NCI-H1417 (cell line): Measurements from ENCODE around the gene CCDC85B.
"Not testable (repeated sequence)": the region's sequence is repeated elsewhere in the genome, so short reads cannot be mapped to it uniquely, and the experiment has no call there.

Experiments used
- DNase-seq, 3 experiments: peaks; one replicate each; lab custom pipeline; 2025; lab: John Stamatoyannopoulos, UW

The CCDC85B gene

DNA sequence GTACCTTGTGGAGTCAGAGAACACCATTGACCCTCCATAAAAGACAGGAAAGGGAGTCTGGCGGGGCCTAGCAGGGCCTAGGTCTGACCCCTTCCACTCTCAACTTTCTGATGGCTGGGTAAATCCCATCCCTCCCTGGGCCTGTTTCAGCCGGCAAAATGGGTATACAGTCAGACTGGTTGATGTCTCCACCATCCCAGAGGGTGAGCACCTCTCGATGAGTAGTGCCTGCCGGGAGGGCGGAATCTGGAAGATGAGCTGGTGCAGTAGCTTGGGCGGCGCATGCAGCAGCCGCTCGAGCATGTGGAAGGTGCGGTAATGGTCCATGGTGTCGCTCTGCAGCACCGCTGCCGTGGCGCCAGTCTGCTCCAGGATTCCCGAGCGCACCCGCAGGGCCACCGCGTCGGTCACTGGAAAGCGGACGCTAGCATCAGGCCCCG lies 2.7 kb upstream of the CCDC85B start:
- no peak for DNase-seq

DNA sequence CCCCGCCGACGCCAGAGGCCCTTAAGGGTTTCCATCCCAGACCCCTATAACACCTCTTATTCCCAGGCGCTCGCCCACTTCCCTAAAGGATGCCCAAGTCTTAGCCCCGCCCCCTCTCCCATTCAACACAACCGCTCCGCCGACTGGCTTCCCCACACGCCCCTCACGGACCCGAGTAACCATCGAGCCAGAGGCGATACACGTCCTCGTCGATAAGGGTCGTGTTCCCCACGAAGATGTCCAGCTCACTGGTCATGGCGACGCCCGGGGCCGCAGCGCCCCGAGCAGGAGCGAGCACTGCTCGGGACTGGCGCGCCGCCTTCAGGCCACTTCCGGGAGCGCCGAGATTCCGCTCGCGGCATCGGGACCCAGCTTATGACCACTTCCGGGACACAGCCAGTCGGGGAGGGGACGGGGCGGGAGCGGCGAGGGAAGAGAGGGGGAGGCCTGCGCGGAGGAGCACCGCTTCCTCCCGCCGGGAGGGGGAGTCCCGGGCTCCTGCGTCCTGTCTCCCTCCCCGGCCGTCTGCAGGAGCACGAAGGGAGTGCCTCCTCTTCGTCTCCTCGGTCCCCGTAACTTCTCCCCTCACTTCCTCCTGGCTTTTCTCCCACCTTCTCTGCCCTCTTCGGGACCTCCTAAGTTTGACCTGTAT lies 2.2 kb upstream of the CCDC85B start, which contains the start of gene FIBP:
FIBP (minus strand) TSS at position 309 of the 652 bp plus-strand sequence; CDS start at position 256, 53 bp downstream.
- peak; percentile 94 to 98 (median 97) for DNase-seq

DNA sequence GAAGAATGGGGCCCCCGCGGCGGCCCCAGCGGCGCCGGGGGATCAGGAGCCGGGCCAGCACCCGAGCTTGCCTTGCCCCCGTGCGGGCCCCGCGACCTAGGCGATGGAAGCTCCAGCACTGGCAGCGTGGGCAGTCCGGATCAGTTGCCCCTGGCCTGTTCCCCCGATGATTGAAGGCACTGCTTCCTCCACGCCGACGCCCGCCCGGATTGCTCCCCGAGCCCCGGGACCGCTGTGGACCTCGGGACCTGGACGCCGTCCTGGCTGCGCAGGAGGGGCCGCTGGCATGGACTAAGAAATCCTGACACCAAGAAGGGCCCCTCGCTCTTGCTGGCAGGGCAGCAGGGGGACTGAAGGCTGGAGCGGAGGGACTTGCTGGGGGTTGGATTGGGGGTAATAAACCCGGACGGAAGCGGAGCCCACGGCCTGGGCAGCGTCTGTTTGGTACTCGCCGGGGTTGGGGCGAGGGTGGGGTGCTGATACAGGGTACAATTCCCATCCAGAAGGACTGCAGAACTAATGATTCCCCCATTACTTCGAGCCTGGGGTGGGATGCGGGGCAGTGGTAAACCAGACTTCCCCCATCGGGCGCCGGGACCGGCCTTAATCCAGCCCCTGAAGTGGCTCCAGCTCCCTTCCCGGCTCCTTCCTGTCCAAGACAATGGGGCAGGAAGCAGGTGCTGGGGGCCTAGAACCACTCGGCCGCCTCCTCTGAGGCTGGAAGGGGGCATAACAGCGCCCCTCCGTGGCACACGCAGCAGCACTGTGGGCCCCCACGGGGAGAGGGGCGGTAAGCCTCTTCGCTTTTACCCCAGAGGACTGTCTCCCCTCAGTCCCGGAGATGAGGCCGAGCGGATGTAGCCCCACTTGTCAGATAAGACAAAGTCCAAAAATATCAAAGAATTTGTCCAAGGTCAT lies 1.0 kb downstream of the CCDC85B start:
- peak in 1 of 3 experiments; percentile 30 for DNase-seq

DNA sequence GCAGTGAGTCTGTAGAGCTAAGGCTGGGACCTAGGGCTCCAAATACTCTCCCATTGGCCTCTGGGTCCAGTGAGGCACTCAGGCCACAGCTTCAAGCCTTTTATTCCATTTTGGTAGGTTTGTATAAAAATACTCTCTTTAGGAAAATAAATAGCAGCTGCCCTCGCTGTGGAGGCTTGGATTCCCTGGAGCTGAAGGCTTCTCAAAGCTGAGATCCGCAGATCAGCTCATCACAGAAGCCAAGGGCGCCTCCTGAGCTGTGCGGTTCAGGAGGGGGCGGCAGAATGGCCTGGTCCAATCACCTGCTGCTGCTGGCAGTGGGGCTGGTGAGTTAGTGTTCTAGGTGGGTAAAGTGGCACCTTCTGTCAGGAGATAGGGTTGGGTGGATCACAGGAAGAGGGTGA lies 1.7 kb downstream of the CCDC85B start:
- not testable (repeated sequence) for DNase-seq

DNA sequence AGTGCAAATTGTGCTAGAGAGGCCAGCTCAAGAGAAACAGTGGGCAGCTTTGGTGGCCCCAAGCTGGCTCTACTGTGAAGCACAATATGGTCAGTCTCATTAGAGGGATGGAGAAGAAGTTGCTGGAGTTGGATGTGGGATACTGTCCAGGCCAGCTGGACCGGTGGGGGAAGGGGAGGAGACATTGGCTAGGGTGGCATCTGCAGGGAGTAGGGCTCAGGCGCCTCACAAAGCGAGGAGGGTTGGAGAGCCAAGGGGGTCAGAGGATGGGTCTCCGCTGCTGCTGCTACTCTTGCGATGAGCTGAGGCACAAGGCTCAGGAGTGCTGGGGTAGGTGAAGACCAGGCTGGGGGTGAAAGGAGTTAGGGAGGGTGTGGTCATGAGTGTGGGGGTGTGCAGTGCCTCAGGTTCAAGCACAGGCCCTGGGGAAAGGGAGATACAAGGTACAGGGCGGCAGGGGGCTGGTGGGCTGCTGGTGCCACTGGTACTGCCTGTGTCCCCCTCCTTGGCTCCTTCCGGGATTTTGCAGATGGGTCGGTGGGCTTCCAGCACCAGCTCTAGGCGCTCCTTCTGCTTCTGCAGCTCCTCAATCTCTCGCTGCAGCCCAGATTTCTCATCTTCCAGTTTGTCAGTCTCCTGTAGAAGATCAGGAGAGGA lies 2.3 kb downstream of the CCDC85B start:
- no peak for DNase-seq

DNA sequence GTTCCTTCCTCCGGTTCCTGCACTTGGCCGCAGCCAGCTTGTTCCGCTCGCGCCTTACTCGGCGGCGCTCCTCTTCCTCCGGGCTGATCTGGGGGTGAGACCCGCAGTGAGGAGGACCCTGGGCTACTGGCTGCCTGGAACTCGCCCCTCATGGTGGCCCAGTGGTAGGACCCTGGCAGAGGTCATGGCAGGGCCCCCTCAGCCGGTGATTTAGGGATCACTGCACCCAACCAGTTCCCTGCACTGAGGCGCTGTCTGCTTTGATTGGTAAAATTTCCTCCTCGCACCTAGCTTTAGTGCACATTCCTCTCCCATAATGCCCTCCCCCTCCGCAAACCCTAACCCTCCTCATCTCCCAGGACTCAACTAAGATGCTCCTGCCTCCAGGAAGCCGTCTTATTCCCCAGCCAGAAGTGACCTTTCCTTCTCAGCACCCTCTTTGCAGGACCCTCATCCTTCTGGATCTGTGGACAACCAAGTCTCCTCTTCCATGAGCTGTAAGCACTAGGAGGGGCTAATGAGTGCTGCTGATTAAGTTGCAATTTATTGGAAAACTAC lies 3.6 kb downstream of the CCDC85B start:
- no peak for DNase-seq

DNA sequence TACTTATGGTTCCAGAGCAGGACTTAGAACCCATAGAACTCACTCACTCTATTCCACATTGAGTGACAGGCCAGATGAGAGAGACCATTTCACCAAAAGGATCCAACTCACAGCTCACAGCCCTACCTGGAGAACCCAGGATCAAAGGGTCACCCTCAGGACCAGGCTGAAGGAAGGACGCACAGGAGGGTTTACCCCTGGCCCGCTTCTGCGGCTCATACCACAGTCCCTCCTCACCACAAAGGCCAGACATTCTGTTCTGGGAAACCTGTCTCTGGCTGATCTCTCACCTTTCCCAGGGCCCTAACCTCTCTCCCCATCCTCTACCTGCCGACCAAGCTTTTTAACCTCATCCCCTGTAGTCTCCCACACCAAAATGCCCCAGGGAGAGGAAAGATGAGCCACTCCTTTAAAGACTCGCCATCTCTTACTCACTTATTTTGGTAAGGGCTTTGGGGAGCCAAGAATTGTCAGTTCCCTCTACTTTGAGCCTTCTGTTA lies 5.1 kb downstream of the CCDC85B start:
- no peak for DNase-seq

DNA sequence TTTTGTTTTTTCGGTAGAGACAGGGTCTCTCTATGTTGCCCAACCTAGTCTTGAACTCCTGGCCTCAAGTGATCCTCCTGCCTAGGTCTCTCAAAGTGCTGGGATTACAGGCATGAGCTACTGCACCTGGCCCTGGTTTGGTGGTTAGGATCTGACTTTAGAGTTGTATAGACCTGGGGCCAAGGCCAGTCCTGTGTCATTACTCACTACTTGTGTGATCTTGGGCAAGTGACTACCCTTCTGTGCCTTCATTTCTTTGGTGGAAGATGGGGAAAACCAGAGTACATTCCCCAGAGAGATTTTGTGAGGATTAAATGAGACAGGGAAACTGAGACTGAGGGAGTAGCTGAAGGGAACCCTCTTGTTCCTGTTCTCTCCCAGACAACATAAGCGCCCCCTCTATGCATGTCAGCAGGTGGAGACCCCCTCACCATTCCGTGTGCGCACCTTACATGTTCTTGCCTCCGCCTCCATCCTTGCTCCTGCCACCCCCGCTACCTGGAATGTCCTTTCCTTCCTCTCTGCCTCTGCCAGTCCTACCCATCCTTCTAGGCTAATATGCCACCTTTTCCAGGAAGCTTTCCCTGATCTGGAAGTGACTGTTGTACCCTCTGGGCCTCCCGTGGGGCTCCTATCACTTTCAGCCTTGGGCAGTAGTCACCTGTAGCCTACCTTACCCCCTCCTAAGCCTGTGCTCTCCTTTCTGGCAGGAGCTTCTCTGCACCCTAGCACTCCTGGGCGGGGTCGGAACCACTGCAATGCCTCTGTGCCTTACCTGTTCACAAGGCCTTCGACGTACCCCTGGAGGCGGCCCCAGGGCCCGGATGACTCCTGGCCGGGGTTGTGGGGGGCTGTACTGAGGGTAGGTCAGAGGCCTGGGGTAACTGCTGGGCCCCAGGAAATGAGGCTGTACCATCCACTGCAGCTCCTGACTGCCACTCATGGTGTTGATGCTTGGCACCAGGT lies 5.8 kb downstream of the CCDC85B start:
- no peak for DNase-seq

DNA sequence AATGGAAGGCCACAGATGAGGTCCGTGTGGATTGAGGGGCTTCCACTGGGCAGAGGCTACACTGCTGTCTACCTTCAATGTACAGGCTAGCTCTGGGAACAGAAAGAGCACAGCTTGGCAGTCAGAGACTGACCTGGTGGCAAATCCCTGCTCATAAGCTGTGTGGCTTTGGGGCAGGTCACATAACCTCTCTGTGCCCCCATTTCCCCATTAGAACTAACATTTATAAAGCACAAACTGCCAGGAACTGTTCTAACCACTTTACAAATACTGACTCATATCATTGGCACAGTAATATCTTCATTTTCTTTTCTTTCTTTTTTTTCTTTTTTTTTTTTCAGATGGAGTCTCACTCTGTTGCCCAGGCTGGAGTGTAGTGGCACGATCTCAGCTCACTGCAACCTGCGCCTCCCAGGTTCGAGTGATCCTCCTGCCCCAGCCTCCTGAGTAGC lies 6.6 kb downstream of the CCDC85B start:
- no peak for DNase-seq

DNA sequence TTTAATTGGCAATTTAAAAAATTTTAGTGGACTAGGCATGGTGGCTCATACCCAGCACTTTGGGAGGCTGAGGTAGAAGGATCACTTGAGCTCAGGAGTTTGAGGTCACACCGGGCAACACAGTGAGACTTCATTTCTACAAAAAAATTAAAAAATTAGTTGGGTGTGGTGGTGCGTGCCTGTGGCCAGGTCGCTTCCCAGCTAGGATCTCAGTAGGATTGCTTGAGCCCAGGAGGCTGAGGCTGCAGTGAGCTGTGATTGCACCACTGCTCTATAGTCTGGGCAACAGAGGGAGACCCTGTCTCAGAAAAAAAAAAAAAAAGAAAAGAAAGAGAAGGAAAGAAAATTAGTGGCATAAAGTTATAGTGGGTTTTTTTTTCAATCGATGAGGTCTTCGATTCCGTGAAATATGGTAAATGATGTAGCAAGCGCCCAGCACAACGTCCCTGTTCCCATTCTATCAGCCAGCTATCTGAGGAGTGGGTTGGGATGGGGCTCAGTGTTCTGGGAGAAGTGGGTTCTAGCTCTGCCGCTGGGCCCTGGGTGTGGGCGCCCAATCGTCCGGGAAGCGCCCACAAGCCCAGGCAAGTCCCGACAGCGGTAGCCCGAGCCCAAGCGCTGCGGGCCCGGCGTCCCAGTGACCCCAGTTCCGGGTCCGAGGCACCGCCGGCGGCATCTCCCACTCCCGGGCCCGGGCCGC lies 8.3 kb downstream of the CCDC85B start:
- DNase-seq: no peak

DNA sequence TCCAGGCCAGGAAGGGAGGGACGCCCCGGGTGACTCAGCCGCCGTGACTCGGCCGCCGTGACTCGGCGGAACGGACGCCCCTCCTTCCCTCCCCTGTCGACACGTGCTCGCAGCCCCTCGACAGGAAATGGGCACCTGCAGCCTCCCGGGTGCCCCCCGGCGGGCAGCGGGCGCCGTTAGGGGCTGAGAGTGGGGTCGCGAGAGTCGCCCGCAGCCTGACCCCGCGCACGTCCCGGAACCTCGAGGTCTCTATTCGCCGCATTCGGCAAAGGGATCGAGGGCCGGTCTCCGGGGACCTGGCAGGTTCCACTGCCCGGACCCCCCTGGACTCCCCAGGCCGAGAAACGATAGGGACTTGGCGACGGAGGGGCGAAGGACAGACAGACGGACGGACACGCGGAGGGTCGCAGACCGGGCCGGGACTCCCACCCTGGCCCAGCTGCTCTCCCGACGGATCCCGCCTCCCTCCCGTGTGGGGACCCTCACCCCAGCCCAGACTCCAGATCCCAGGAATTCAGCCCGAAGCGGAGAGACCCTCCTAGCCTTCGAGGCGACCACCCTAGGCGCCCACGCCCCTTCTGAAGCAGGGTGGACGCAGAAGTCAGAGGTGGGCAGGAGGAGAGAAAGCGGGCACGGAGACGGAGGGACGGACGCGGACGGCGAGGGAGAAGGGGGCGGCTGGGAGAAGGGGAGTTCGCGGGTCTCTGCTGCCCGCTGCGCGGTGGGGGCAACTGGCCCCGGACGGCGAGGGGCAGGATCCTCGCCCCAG lies 9.1 kb downstream of the CCDC85B start:
- no peak for DNase-seq

DNA sequence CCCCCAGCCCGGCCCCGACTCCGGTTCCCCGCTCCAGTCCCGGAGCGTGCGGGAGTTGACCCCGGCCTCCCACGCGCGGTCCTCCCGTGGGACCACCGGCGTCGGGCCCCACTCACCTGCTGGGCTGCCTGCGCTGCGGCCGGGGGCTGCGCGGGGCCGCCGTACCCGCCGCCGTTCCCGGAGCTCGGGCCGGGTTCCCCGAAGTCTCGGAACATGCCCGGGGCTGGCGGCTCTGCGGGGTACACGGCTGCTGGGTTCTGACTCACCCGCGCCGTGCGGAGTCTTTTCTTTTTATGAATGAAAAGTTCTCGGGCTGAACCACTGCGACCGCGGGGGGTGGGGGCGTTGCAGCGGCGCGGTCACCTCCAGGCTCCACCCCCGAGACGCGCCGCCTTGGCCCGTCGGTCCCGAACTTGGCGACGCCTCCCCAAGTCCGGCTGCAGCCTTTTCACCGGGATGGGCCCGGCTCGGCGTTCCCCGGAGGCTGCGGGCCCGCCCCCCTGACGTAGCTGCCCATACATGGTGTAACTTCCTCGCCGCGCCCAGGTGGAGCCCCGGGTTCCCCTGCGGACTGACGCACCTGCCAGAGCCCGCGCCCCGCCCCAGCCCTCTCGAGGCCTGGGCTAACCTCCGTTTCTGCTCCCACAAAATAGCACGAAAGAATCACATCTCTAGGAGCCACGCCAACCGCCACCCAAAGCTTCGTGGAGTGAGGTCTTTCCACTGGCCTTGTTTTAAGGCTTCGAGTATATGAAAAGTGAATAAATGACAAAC lies 9.8 kb downstream of the CCDC85B start, which contains the start of gene FOSL1:
FOSL1 (minus strand) TSS at position 264 of the 774 bp plus-strand sequence; CDS start at position 215, 49 bp downstream.
- DNase-seq: peak; percentile 59 to 84 (median 83)

DNA sequence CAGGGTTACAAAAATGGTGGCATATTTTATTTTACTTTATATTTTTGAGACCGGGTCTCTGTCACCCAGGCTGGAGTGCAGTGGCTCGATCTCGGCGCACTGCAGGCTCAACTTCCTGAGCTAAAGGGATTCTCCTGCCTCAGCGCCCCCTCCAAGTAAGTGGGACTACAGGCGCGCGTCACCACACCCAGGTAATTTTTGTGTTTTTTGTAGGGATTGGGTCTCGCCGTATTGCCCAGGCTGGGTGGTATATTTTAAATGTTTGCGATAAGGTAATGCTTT lies 10.4 kb downstream of the CCDC85B start:
- no peak for DNase-seq

DNA sequence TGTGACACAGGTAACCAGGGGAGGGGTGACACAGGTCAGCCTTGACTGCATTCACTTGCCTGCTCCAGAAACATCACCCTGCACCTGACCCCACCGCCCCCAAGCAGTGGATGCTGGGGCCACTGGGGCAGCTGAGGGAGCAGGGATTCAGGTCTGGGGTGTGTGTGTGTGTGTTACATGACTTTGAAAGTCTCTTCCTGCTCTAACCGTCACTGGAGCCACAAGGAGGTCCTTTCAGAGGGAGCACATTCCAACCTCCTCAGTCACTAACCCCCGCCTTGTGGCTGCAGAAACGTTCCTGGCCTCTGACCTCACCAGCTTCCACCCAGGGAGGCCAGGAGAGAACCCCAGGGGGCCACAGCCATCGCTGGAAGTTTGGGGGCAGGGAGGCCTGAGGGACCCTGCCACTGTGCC lies 12.6 kb downstream of the CCDC85B start:
- no peak for DNase-seq

DNA sequence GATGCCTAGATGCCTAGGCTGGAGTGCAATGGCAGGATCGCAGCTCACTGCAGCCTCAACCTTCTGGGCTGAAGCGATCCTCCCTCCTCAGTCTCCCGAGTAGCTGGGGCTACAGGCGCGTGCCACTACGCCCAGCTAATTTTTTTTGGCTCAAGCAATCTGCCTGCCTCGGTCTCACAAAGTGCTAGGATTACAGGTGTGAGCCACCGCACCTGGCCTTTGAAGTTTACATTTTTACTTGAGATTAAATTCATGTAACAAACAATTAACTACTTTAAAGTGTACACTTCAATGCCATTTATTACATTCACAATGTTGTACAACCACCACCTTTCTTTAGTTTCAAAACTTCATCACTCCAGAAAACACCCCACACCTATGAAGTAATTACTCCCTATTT lies 13.2 kb downstream of the CCDC85B start:
- peak in 1 of 3 experiments; percentile 46 for DNase-seq

DNA sequence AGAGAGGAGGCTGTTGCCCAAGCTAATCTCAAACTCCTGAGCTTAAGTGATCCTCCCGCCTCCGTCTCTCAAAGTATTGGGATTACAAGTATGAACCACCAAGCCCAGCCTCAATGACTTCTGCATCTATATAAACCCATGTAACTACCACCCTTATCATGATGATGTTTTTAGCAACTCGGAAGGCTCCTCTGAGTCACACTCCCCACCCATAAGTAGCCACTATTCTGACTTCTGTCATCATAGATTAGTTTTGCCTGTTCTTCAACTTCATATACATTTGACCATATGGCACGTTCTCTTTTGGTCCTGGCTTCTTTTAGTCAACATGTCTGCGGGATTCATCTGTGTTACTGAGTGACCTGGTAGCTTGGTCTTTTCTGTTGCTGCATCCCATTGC lies 16.1 kb downstream of the CCDC85B start:
- no peak for DNase-seq

DNA sequence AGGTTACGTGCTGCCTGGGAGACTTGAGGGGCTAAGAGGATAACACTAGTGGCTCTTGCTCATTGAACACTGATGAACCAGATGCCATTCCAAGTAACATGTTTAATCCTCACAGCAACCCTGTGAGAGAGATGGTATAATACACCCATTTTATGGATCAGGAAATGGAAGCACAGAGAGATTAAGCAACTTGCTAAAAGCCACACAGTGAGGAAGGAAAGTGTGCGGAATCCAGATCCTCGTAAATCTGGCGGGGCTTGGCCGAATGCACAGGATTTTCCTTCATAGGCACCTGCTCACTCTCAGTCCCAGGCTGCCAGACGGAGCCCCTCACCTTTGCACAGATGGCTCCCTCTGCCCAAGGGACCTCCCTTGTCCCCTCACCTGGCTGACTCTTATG lies 17.4 kb downstream of the CCDC85B start:
- DNase-seq: no peak
